ENCODE measurements around the gene STAG2. TPM values are rescaled to one million over a fixed set of nuclear protein-coding genes. Genes with fewer than 3 reads are reported as not detected.

The STAG2 gene
- total RNA-seq, 2 donors from 2014 or later: 40.9 to 52.6 TPM

- ATAC-seq (ENCODE audit: insufficient number of reproducible peaks, low FRiP score, low read depth): no peak
- Histone ChIP-seq H3K4me1 (ENCODE audit: control insufficient read depth in 1 of 2, low read depth in 2 of 2) (peaks cover 0 to 29% of the 10 kb centered on the region in 2 donors), H3K27me3 (replicated peaks; ENCODE audit: insufficient read depth) (no peaks in the 10 kb centered on the region), H3K27ac (no peak overlapping the region), H3K9me3 (no peaks in the 10 kb centered on the region), H3K36me3 (no peaks in the 10 kb centered on the region), H3K4me3 (no peak overlapping the region)
- DNase-seq (ENCODE audit: low spot score): no peak
- TF ChIP-seq, protein P1, sequence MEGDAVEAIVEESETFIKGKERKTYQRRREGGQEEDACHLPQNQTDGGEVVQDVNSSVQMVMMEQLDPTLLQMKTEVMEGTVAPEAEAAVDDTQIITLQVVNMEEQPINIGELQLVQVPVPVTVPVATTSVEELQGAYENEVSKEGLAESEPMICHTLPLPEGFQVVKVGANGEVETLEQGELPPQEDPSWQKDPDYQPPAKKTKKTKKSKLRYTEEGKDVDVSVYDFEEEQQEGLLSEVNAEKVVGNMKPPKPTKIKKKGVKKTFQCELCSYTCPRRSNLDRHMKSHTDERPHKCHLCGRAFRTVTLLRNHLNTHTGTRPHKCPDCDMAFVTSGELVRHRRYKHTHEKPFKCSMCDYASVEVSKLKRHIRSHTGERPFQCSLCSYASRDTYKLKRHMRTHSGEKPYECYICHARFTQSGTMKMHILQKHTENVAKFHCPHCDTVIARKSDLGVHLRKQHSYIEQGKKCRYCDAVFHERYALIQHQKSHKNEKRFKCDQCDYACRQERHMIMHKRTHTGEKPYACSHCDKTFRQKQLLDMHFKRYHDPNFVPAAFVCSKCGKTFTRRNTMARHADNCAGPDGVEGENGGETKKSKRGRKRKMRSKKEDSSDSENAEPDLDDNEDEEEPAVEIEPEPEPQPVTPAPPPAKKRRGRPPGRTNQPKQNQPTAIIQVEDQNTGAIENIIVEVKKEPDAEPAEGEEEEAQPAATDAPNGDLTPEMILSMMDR (IDR thresholded peaks at IDR 0.05): no peak
These were observed 33.2 kb downstream of the STAG2 start for GRCh38 chrX:123994730-123995129.

GRCh38 chrX:124001581-124001980 is 40.1 kb downstream of the STAG2 start:
- ATAC-seq (ENCODE audit: insufficient number of reproducible peaks, low FRiP score, low read depth) (no peak), DNase-seq (ENCODE audit: low spot score) (no peak)
- no peaks in the 10 kb centered on the region for H3K9me3 ChIP-seq
- no peaks in the 10 kb centered on the region for H3K36me3 ChIP-seq
- H3K27ac ChIP-seq: no peak overlapping the region
- peaks cover 0 to 6% of the 10 kb centered on the region in 2 donors for H3K4me1 ChIP-seq (ENCODE audit: control insufficient read depth in 1 of 2, low read depth in 2 of 2)
- H3K27me3 ChIP-seq (replicated peaks; ENCODE audit: insufficient read depth): no peaks in the 10 kb centered on the region
- TF ChIP-seq, protein P1 (IDR thresholded peaks at IDR 0.05): no peak
- no peak overlapping the region for H3K4me3 ChIP-seq

GRCh38 chrX:124005228-124005627 is 43.7 kb downstream of the STAG2 start:
- Histone ChIP-seq H3K27me3 (replicated peaks; ENCODE audit: insufficient read depth) (no peaks in the 10 kb centered on the region), H3K27ac (no peak overlapping the region), H3K4me1 (ENCODE audit: control insufficient read depth in 1 of 2, low read depth in 2 of 2) (peaks cover 0 to 6% of the 10 kb centered on the region in 2 donors), H3K36me3 (no peaks in the 10 kb centered on the region), H3K4me3 (no peak overlapping the region), H3K9me3 (no peaks in the 10 kb centered on the region)
- TF ChIP-seq, protein P1 (IDR thresholded peaks at IDR 0.05): no peak
- DNase-seq (ENCODE audit: low spot score) (no peak), ATAC-seq (ENCODE audit: insufficient number of reproducible peaks, low FRiP score, low read depth) (no peak)

- Histone ChIP-seq H3K4me3 (no peak overlapping the region), H3K9me3 (no peaks in the 10 kb centered on the region), H3K4me1 (ENCODE audit: control insufficient read depth in 1 of 2, low read depth in 2 of 2) (peaks cover 0 to 6% of the 10 kb centered on the region in 2 donors), H3K36me3 (no peaks in the 10 kb centered on the region), H3K27ac (no peak overlapping the region), H3K27me3 (replicated peaks; ENCODE audit: insufficient read depth) (no peaks in the 10 kb centered on the region)
- TF ChIP-seq, protein P1 (IDR thresholded peaks at IDR 0.05): no peak
- no peak for DNase-seq (ENCODE audit: low spot score)
- ATAC-seq (ENCODE audit: insufficient number of reproducible peaks, low FRiP score, low read depth): no peak
These were observed 48.7 kb downstream of the STAG2 start for GRCh38 chrX:124010157-124010556.

DNA sequence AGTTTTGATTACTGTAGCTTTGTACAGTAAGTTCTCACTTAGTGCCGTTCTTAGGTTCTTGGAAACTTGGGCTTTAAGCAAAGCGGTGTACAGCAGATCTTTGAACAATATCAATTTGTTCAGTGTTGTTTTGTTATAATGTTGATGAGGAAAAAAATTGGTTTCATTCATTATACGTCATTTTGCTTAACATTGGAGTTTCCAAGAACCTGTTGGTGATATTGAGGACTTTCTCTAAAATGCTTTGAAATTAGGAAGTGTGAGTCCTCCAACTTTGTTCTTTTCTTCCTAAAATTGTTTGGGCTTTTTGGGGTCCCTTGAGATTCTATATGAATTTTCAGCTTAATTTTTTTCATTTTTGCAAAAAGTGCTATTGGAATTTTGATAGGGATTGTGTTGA is 49.1 kb downstream of the STAG2 start:
- Histone ChIP-seq H3K27ac (no peak overlapping the region), H3K9me3 (no peaks in the 10 kb centered on the region), H3K4me3 (no peak overlapping the region), H3K4me1 (ENCODE audit: control insufficient read depth in 1 of 2, low read depth in 2 of 2) (peaks cover 0 to 5% of the 10 kb centered on the region in 2 donors), H3K36me3 (no peaks in the 10 kb centered on the region), H3K27me3 (replicated peaks; ENCODE audit: insufficient read depth) (no peaks in the 10 kb centered on the region)
- DNase-seq (ENCODE audit: low spot score) (no peak), ATAC-seq (ENCODE audit: insufficient number of reproducible peaks, low FRiP score, low read depth) (no peak)
- TF ChIP-seq, protein P1 (IDR thresholded peaks at IDR 0.05): no peak
